OCI-LY7 (cell line): ENCODE measurements around the gene EEF1B2. TPM values are rescaled to one million over a fixed set of nuclear protein-coding genes. Genes with fewer than 3 reads are reported as not detected.
"Not testable (repeated sequence)": the region's sequence is repeated elsewhere in the genome, so short reads cannot be mapped to it uniquely, and the experiment has no call there.

Source experiments
- BruUV-seq: library from RNA; stranded (reverse); fragments of 400-500 nt; replicated peaks from 2 replicates; lab custom pipeline; 2021; lab: Mats Ljungman, UMichigan
- CTCF ChIA-PET: fragments of 300-600 bp; sonication (Branson Sonifier 250); formaldehyde crosslinking; loops from one replicate; lab custom pipeline; 2022; ENCODE audit warnings: antibody characterized with exemption; ENCODE audit not compliant: unreplicated experiment; lab: Charles Lee
- POLR2A ChIA-PET: fragments of 300-600 bp; sonication (Branson Sonifier 250); formaldehyde crosslinking; loops from one replicate; lab custom pipeline; 2022; ENCODE audit warnings: antibody characterized with exemption; lab: Charles Lee
- DNase-seq: peaks from one replicate; pipeline ENCODE4 v3.0.0-alpha.2; 2015; ENCODE audit warnings: low spot score
- H2AFZ ChIP-seq: fragments of 200-600 bp; sonication (generic), shearing (Covaris generic); 2 replicates; pipeline ENCODE4 v1.6.1; 2014; ENCODE audit warnings: mild to moderate bottlenecking, antibody characterized with exemption, low read length, moderate library complexity
- H3K27ac ChIP-seq: fragments of 200-600 bp; sonication (generic); 2 replicates; pipeline ENCODE4 v1.5.1; 2014; ENCODE audit warnings: mixed run types, low read depth, mild to moderate bottlenecking, moderate library complexity, low read length, inconsistent platforms; ENCODE audit not compliant: poor library complexity, severe bottlenecking
- H3K36me3 ChIP-seq: fragments of 200-600 bp; sonication (generic); 2 replicates; pipeline ENCODE4 v1.6.1; 2014; ENCODE audit warnings: mild to moderate bottlenecking, antibody characterized with exemption, low read length, moderate library complexity, mixed read lengths; ENCODE audit not compliant: insufficient read depth
- H3K4me1 ChIP-seq: fragments of 200-600 bp; sonication (generic); 2 replicates; pipeline ENCODE4 v1.5.1; 2014; ENCODE audit warnings: mild to moderate bottlenecking, low read length; ENCODE audit not compliant: insufficient read depth, poor library complexity, severe bottlenecking
- H3K4me2 ChIP-seq: fragments of 200-600 bp; sonication (generic); 2 replicates; pipeline ENCODE4 v1.6.1; 2014; ENCODE audit warnings: mild to moderate bottlenecking, low read length
- H3K4me3 ChIP-seq: fragments of 200-600 bp; sonication (generic); 2 replicates; pipeline ENCODE4 v1.5.1; 2014; ENCODE audit warnings: mild to moderate bottlenecking, low read depth, low read length; ENCODE audit not compliant: poor library complexity, severe bottlenecking
- H3K79me2 ChIP-seq: fragments of 200-600 bp; sonication (generic); 2 replicates; pipeline ENCODE4 v1.6.1; 2016; ENCODE audit warnings: low read depth, mild to moderate bottlenecking, low read length, moderate library complexity, mixed read lengths; ENCODE audit not compliant: insufficient read depth
- H3K9me2 ChIP-seq: fragments of 200-600 bp; sonication (generic); 2 replicates; pipeline ENCODE4 v1.6.1; 2016; ENCODE audit warnings: mild to moderate bottlenecking, low read length, mixed read lengths; ENCODE audit not compliant: insufficient read depth
- H3K9me3 ChIP-seq: fragments of 200-600 bp; sonication (generic); 2 replicates; pipeline ENCODE4 v1.6.1; 2014; ENCODE audit warnings: mild to moderate bottlenecking, mixed run types, low read length, mixed read lengths
- H4K20me1 ChIP-seq: fragments of 200-600 bp; sonication (generic); 2 replicates; pipeline ENCODE4 v1.6.1; 2014; ENCODE audit warnings: mild to moderate bottlenecking, antibody characterized with exemption, low read length, moderate library complexity, mixed read lengths; ENCODE audit not compliant: insufficient read depth
- CTCF ChIP-seq: fragments of 200-600 bp; sonication (generic); conservative IDR thresholded peaks from 2 replicates; pipeline ENCODE4 v1.5.1; 2014; ENCODE audit warnings: mild to moderate bottlenecking, antibody characterized with exemption, low read length, moderate library complexity, mixed read lengths
- EZH2phosphoT487 ChIP-seq: fragments of 200-600 bp; sonication (generic); IDR thresholded peaks from 2 replicates; pipeline ENCODE4 v1.6.1; 2018; ENCODE audit warnings: low read depth, borderline replicate concordance, mild to moderate bottlenecking, mixed run types, antibody characterized with exemption, low read length, moderate library complexity, mixed read lengths
- intact Hi-C: fragments of 100-400 bp; cut with micrococcal nuclease; formaldehyde crosslinking; loops from one replicate; pipeline ENCODE4 v1.10.0; 2022; ENCODE audit not compliant: unreplicated experiment
- total RNA-seq, 2 experiments: library from RNA; depleted of rRNA in 1 of 2; stranded (reverse); fragments of >200 nt in 1 of 2; shearing (Covaris generic) in 1 of 2; gene quantifications; 2 replicates each; pipeline ENCODE4 v1.2.3, GENCODE V29; 2014 to 2022

EEF1B2 gene
- total RNA-seq, 2 experiments from 2014 or later = 1,084 to 1,168 TPM

GRCh38 chr2:206173147-206173546 lies 13.5 kb downstream of the EEF1B2 start:
- POLR2A ChIA-PET = interaction anchor here (0.7 kb wide), 1 partner anchor 142 kb away, joined by 5 read pairs; no protein-coding TSS in a partner anchor
- no TSS peak for BruUV-seq
- no peak for DNase-seq
- Histone ChIP-seq H3K27ac (no peak overlapping the region), H3K36me3 (no peaks in the 10 kb centered on the region), H3K4me2 (no peak overlapping the region), H3K9me2 (no peaks in the 10 kb centered on the region), H2AFZ (no peak overlapping the region), H3K4me3 (no peak overlapping the region), H3K4me1 (no peaks in the 10 kb centered on the region), H4K20me1 (no peaks in the 10 kb centered on the region), H3K79me2 (no peaks in the 10 kb centered on the region), H3K9me3 (no peaks in the 10 kb centered on the region)
- no peak for TF ChIP-seq CTCF
- no peak for TF ChIP-seq EZH2phosphoT487
- intact Hi-C loops = no loop called here
- CTCF ChIA-PET = no interaction called here

DNA sequence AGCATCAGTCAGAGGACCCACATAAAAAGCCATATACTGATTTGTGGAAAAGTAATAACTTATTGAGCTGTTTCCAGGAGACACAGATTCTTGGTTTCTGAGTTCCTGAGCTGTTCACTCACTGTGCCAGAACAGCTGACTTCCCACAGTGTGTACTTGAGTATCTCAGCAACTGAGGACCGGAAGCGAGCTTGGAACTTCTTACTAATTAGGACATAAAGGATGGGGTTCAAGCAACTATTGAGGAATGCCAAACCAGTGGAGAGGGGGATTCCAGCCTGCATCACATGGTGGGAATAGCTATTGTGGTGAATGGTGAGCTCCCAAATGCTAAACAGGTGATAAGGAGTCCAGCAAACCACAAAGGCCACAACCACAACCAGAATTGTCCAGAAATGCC lies 16.4 kb downstream of the EEF1B2 start:
- H2AFZ ChIP-seq = no peak overlapping the region
- POLR2A ChIA-PET = no interaction called here
- no peak for DNase-seq
- intact Hi-C loops = no loop called here
- H3K4me1 ChIP-seq = no peaks in the 10 kb centered on the region
- no peaks in the 10 kb centered on the region for H4K20me1 ChIP-seq
- BruUV-seq = no TSS peak
- no peak overlapping the region for H3K27ac ChIP-seq
- no peaks in the 10 kb centered on the region for H3K9me2 ChIP-seq
- no peak overlapping the region for H3K4me2 ChIP-seq
- H3K9me3 ChIP-seq = no peaks in the 10 kb centered on the region
- no peak overlapping the region for H3K4me3 ChIP-seq
- CTCF ChIA-PET = no interaction called here
- no peaks in the 10 kb centered on the region for H3K36me3 ChIP-seq
- no peaks in the 10 kb centered on the region for H3K79me2 ChIP-seq
- TF ChIP-seq EZH2phosphoT487 (no peak), CTCF (no peak)

DNA sequence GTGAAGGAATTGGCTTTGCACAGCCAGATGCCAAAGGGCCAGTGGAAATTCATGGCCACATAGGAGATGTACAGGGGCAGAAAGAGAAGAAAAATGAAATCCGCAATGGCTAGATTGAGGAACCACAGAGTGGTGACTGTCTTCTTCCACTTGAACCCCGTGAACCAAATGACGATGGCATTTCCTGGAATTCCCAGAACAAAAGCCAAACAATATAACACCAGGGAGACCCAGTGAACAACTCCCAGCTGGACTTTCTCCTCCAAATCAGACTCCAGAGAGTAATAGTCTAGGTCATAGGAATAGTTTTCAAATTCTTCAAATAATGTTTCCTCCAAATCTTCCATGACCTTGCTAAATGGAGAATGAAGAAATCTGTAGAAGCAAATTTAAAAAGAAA lies 17.2 kb downstream of the EEF1B2 start:
- H3K4me1 ChIP-seq = no peaks in the 10 kb centered on the region
- H3K4me2 ChIP-seq = no peak overlapping the region
- no peak overlapping the region for H2AFZ ChIP-seq
- H3K9me2 ChIP-seq = no peaks in the 10 kb centered on the region
- DNase-seq = no peak
- CTCF ChIA-PET = no interaction called here
- no peak overlapping the region for H3K4me3 ChIP-seq
- no peaks in the 10 kb centered on the region for H3K9me3 ChIP-seq
- H3K27ac ChIP-seq = no peak overlapping the region
- BruUV-seq = no TSS peak
- POLR2A ChIA-PET = no interaction called here
- H4K20me1 ChIP-seq = no peaks in the 10 kb centered on the region
- TF ChIP-seq CTCF = no peak
- no peak for TF ChIP-seq EZH2phosphoT487
- no peaks in the 10 kb centered on the region for H3K79me2 ChIP-seq
- H3K36me3 ChIP-seq = no peaks in the 10 kb centered on the region
- intact Hi-C loops = no loop called here

- H3K79me2 ChIP-seq, H3K27ac ChIP-seq, H3K36me3 ChIP-seq, intact Hi-C loops, CTCF ChIA-PET, H3K4me1 ChIP-seq, H3K9me2 ChIP-seq, H4K20me1 ChIP-seq, H3K4me2 ChIP-seq, POLR2A ChIA-PET, H3K9me3 ChIP-seq, DNase-seq, H3K4me3 ChIP-seq, BruUV-seq, H2AFZ ChIP-seq: not testable (repeated sequence)
These were observed 21.8 kb downstream of the EEF1B2 start for GRCh38 chr2:206181526-206181925.
